GM12875 (cell line): Measurements from ENCODE around the gene GPR160.

ENCODE experiments used
- H3K4me3 ChIP-seq: one replicate; pipeline ENCODE4 v1.5.1; 2011; ENCODE audit warnings: low read depth, low read length, control low read depth
- CTCF ChIP-seq: IDR thresholded peaks from 2 replicates; pipeline ENCODE4 v1.5.1; 2011; ENCODE audit warnings: low read depth, mild to moderate bottlenecking, control low read depth, inconsistent platforms, low read length, moderate library complexity, borderline replicate concordance; ENCODE audit not compliant: insufficient read depth

The GPR160 gene

DNA sequence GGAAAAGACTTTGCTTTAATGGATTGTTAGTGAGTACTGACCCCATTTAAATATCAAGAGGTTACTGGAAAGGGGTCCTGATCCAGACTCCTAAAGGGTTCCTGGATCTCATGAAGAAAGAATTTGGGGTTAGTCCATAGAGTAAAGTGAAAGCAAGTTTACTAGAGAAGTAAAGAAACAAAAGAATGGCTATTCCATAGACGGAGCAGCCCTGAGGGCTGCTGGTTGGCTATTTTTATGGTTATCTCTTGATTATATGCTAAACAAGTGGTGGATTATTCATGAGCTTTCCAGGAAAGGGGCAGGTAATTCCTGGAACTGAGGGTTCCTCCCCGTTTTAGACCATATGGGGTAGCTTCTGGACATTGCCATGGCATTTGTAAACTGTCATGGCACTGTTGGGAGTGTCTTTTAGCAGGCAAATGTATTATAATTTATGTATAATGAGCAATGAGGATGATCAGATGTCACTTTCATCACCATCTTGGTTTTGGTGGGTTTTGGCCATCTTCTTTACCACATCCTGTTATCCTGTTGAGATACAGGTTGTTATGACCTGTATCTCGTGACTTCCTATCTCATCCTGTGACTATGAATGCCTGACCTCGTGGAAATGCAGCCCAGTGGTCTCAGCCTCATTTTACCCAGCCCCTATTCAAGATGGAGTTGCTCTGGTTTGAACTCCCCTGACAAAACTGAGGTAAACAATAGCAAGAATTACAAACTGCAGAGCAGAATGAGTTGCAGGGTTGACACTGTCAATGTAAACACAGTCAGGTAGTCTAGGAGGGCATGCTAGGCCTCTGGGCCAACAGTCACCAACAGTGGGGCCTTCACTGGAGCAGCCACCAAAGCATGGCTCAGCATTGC, 10.3 kb upstream of the GPR160 start:
- no peak for TF ChIP-seq CTCF
- no peak overlapping the region for H3K4me3 ChIP-seq

DNA sequence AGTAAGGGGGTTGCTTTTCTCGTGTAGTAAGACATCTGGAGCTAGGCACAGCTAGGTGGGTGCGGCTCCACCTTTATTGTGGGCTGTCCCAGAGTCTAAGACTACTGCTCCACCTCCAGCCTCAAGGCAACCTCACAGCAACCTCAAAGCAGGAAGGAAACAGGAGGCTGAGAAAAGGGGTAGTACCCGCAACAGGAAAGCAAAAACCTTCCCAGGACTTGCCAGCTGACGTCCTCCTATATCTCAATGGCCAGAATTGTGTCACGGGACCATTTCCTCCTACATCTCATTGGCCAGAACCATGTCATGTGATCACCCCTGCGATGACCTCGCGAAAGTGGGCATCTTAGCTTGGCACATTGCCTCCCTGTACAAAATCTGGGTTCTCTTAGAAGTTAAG, 4.3 kb upstream of the GPR160 start:
- no peak overlapping the region for H3K4me3 ChIP-seq

GRCh38 chr3:170038434-170039110, 777 bp downstream of the GPR160 start:
- peak; percentile 42; the same call in 1 of the 2 replicates for TF ChIP-seq CTCF
- H3K4me3 ChIP-seq = peak overlapping the region; percentile 87

More for the DNA sequence above, 4.3 kb upstream of the GPR160 start:
- TF ChIP-seq CTCF = no peak

- no peak for TF ChIP-seq CTCF
Measured at GRCh38 chr3:170040418-170040817, 2.6 kb downstream of the GPR160 start.

GRCh38 chr3:170043506-170043905, 5.7 kb downstream of the GPR160 start:
- H3K4me3 ChIP-seq = peak overlapping the region; percentile 16
- no peak for TF ChIP-seq CTCF

More at GRCh38 chr3:170040418-170040817, 2.6 kb downstream of the GPR160 start:
- peak overlapping the region; percentile 8 for H3K4me3 ChIP-seq

GRCh38 chr3:170044271-170044670, 6.5 kb downstream of the GPR160 start:
- no peak for TF ChIP-seq CTCF
- peak overlapping the region; percentile 6 for H3K4me3 ChIP-seq
